GM18867 (cell line): ENCODE measurements around the gene GABARAP.
"Not testable (repeated sequence)": the region's sequence is repeated elsewhere in the genome, so short reads cannot be mapped to it uniquely, and the experiment has no call there.

Source experiments
- ATAC-seq: cut with Tn5 transposase; IDR thresholded peaks from one replicate; pipeline ENCODE4 v1.9.1; 2021; ENCODE audit warnings: mild to moderate bottlenecking, moderate library complexity; ENCODE audit not compliant: unreplicated experiment

The GABARAP gene

DNA sequence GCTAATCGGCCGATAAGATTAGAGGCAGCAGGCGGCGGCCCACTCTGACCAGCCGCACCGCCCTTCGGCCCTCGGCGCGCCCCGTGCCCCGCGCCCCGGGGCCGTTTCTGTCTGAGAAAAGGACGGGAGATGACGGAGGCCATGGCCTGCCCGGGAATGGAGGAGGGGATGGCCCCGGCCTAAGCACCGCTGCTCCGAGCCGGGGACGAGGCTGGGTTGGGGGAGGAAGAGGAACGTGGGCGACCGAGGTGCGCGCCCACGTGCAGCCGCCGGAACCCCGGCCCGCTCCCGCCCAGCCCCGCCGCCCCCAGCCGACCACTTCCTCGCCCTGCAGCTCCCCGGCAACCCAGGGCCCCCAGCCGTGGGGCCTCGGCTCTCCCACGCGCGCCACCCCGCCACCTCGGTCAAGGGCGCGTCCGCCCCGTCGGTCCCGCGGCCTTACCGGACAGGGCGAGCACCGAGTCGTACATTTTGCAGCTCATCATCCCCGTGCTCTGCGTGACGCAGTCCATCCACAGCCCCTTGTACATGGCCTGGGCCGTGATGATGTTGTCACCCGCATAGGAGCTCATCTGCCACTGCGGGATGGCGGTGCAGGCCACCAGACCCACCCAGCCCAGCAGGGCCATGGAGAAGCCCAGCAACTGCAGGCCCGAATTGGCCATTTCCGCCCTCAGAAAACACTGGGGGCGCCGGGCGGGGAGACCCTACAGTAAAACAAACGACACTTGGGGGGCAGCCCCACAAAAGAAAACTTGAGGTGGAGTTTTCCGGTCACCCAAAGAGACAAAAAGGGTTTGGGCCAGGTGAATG is 19.3 kb upstream of the GABARAP start:
- no peak for ATAC-seq

DNA sequence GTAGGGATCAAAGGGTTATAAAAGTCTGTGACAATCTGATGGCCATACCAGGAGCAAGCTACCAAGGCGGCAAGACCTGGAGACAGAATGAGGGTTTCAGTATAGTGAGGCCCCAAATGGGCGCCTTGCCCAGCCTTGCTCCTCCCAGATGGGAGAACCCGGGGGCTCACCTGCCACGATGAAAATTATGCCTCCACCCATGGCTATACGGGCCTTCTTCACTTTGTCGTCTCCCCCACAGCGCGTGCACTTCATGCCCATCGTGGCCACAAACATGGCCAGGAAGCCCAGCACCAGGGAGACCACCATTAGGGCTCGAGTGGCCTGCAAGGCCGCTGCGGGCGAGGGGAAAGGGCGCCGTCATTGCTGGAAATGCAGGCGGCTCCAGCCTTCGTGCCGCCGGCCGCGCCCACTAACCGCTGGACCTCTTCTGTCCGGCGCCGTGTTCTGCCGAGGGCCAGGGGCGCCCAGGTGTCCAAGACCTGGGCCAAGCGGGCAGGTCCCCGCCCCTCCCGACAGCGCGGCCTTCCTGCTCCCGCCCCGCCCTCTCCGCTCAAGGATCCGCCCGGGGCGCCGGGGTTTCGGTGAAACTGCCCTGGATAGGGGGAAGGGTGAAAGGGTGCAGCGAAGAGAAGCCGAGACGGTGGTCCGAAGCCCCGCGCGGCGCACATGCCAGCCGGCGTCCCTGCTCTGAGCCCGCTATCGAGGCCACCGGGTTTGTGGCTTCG is 18.6 kb upstream of the GABARAP start:
- ATAC-seq = no peak

DNA sequence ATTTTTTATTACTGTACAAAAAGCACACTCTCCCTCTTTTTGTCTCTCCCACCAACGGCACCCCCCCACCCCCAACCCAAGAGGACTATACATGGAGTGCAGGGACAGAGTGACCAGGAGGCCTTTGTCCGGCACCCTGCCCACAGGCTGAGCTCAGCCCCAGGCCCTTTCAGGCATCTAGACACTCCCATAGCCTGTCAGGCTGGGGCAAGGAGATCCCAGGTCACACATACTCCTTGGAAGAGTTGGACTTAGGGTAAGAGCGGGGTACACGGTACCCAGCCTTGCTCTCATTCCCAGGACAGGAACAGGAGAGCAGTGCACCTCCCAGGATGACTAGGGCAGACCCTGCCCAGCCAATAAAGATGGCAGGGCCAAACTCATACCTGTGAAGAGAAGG is 17.9 kb upstream of the GABARAP start:
- ATAC-seq = no peak

DNA sequence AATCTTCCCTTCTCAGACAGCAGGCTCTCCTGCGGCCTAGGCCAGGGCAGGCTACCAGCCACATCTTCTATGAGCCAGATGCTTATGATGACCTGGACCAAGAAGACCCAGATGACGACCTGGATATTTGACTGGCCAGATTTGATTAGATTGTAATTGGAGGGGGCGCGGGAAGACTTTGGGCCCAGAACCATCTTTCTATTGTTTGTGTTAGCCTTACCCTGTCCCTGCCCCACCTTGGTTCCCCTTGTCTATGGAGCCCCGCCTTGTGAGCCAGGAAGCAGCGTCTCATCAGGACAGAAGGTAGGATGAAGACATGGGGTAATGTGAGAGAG is 17.3 kb upstream of the GABARAP start:
- no peak for ATAC-seq

DNA sequence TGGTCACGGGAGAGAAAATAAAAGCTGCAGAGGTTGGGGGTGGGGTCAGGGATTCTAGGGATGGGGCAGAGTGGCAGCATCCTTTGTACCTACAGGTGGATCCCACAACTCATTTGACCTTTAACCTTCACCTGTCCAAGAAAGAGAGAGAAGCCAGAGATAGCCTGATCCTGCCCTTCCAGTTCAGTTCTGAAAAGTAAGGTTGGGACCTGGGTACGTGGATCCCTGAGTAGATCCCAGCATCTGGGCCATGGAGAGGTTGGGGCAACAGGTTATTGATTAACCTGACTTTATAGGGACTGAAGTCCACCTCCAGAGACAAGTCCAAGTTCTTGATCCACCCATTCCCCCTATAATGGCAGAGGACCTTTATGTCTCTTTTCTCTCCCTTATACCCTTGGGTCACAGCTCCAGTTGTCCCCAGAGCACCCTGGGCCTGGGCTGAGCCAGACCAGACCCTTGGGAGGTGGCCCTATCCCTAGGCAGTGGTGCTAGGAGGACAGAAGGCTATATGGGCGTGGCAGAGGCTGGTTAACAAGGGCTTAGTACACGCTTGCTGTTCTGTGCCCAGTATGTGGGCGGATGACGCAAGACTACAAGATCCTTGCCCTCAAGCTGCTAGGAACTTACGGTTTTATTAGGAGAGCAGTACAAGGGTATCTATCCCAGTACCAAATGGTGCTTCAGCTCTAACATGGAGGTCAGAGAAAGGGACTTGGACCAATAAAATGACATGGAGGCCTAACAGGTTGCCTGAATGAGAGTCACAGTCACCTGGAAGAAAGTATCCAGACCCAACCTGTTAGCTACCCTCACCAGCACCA is 16.7 kb upstream of the GABARAP start:
- no peak for ATAC-seq

DNA sequence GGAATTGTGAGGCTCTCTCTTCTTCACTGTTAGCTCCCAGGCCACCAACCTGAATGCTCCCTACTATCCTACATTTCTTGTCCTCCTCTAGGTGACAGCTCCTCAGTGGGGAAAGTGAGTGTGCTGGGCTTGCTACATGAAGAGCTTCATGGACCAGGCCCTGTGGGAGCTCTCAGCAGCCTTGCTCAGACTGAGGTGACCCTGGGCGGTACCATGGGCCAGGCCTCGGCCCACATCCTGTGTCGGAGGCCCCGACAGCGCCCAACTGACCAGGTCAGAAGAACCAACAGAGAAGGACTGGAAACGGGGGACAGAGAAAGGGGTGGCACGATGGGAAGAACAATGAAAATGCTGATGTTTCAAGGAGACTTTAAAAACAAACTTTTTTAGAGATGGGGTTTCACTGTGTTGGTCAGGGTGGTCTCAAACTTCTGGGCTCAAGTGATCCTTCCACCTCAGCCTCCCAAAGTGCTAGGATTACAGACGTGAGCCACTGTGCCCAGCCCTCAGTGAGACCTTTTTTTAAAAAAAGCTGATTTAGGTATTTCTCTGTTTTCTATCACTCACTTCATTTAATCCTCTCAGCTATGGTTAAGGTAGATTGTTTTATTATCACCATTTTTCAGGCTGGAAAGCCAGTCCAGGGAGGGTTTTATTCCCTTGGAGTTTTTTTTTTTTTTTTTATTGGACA is 14.7 kb upstream of the GABARAP start:
- no peak for ATAC-seq

DNA sequence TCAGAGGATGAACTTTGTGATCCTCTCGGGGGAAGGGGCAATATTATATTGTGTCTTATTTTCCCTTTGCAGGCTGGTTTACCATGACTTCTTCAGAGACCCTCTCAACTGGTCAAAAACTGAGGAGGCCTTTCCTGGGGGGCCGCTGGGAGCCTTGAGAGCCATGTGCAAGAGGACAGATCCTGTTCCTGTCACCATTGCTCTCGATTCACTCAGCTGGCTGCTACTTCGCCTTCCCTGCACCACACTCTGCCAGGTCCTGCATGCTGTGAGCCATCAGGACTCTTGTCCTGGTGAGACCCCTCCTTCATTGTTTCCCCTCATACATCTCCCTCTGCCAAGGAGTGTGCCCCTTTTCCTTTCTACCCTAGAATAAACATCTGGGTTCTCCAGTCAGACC is 12.3 kb upstream of the GABARAP start:
- ATAC-seq = no peak

DNA sequence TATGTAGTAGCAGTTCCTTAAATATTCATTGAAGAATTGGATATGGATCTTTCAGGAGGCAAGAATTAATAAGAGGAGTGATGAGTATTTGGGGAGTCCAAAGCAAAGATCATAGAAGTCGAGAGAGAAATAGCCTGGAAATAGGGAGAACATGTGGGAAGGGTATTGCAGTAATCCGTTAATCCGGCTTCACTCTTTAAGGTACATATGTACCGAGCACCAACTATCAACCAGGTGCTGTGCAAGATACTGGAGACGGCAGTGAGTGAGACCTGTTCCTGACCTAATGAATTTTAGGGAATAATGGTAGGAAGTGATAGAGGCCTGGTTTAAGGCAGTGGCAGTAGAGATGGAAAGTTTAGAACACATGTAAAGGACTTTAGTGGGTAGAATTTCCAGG is 10.8 kb upstream of the GABARAP start:
- no peak for ATAC-seq

DNA sequence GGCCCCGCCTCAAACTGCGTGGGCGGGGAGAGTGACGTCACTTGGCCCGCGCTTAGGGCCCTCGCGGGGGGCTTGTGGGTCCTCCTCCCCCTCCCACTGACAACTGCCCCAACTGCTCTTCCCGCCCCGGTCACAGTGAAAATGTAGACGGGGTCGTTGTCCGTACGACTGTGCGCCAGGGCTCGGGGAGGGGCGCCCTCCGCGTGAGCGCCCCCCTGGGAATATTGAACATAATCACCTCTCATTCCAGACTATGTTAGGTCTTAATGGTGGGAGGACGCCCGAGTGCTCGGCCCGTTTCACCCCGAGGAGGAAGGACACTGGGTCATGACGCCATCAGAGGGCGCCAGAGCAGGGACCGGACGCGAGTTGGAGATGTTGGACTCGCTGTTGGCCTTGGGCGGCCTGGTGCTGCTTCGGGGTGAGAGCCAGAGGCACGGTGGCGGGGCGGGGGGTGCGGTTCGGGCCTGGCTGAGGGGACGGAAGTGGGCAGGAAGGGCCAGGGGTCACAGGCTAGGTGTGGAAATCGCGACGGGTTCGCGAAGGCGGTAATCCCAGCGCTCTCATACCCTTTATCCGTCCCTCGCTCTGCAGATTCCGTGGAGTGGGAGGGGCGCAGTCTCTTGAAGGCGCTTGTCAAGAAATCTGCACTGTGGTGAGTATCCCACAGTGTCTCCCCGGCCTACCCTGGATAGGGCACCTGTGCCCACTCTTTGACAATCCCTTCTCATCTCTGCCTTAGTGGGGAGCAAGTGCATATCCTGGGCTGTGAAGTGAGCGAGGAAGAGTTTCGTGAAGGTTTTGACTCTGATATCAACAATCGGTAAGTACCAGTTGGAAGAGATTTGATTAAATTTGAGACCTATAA is 10.2 kb upstream of the GABARAP start, which contains the start of gene ELP5:
Gene ELP5 (plus strand): TSS at position 40 of the 868 bp plus-strand sequence. CDS start 336 bp downstream, at position 376.
- peak; percentile 47 for ATAC-seq

DNA sequence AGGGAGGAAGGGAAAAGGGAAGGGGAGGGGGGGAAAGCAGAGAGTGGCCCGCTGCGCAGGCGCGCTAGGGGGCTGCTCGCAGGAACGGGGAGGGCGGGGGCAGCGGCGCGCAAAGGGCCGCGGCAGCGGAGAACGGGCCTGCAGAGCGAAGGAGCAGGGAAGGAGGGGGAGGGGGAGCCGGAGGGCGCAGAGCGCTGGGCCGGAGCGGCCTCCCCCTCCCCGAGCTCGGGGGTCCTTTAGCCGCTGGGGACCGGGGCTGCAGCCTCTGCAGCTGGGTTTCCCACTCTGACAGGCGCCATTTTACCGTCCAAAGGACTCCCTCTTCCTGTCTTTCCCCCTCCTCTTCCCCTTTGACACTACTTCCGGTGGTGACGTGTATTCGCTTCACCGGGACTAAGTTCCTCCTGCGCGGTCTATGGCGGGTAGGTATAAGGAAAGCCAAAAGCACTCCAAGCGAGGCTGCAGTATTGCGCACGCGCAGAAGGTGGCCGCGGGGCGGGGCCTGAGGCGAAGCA is 9.5 kb upstream of the GABARAP start, which contains the start of gene CTDNEP1:
Gene CTDNEP1 (minus strand): TSS at position 74 of the 515 bp plus-strand sequence. CDS start 438 bp downstream, outside the sequence.
- peak; percentile 80 for ATAC-seq

DNA sequence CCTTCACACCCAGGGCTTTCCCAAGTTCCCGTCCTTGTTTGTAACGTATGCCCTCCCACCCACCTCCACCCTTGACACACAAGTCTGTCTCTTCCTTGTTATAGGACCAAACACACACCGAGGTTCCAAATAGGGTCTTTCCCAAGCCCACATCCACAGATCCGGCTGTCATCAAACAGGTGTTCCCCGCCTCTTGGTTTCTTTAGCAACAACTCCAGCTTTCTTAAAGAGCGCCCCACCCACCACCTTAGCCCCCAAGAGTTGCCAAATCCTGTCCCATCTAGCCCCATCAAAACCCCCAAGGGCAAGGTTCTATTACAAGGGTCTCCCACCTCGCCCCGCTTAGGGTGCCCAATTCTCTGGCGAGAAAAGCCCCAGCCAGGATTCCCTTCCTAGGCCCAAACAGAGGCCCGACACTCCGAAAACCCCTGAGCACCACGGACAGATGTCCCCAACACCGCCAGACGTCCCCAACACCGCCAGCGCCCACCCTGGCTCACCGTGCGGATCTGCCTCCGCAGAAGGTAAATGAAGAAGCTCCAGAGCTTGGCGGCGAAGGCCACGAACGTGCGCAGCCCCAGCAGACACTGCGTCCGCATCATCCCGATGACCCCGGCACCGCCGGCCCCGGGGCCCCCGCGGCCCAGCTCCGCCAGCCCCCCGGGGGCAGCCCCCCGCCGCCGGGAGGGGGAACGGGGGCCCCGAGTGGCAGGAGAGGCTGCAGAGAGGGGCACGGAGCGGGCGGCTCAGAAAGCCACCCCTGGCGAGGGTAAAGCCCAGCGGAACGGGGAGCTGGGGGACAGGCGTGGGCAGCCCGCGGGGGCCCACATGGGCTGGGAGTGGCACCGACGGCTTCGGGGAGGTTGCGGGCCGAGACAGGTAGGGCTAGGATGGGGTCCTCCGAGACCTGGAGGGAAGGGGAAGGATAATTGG is 8.7 kb upstream of the GABARAP start:
- no peak for ATAC-seq

DNA sequence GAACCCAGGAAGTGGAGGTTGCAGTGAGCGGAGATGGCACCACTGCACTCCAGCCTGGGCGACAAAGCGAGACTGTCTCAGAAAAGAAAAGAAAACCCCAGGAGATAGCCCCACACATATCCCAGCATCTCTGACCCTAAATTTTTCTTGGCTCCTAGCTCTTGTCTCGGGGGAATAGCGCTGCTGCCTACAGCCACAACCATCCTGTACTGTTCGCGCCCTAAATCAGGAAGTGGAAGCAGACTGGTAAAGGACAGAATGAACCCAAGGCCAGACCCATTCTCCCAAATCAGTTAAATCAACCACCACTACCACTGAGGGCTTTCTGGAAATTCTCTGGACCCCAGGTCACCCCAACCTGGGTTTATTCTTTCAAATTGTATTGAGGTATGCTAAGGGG is 7.6 kb upstream of the GABARAP start:
- ATAC-seq = no peak

DNA sequence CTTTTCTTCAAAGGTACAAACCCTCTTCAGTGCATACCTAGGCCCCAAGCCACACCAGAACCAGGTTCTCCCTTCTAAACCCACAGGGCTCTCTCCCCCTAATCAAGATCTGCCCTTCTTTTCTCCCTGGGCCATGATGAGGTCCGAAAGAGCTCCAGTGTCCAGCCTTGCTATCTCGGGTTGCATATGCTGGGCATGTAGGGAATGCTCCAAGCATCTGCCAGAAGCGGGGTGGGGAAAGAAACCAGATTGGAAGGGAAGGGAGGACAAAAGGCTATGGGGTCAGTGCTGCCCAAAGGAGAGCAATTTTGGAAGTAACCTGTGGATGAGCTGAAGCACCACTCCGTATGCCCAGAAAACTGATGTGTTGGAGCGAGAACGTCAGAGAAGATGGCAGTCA is 7.0 kb upstream of the GABARAP start:
- no peak for ATAC-seq

DNA sequence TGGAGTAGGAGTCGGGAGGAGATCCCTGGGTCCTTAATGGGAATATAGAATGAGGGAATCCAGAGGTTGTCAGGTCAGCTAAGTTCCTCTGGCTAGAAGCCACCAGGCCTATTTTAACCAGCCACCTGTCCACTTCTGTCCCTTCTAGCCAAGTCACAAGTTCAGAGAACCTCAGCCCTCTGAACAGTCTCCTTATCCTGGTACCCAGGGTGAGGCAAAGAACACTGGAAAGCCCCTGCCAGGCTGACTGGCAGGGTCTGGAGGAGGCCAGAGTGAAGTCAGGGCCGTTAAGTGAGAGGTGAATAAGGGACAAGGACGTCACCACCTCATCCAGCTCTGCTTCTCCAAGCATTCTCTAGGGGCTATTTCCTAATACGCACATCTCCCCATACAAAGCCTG is 6.5 kb upstream of the GABARAP start:
- ATAC-seq = no peak

DNA sequence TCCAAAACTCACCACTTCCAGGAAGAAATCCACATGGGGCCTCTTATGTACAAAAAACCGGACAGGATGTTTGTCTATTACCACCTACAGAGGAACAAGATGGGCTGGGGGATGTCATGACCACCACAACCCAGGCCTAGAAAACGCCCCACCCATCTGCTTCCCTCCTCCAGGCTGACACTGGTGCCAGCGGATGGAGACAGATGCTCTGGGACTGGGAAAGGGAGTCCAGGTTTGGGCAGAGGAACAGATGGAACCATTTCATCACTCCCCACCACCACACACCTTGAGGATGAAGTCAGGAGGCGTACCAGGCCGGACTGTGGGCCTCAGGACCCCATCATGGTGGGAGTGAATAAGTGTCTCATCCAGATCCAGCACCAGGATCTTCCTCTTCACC is 4.5 kb upstream of the GABARAP start:
- no peak for ATAC-seq

DNA sequence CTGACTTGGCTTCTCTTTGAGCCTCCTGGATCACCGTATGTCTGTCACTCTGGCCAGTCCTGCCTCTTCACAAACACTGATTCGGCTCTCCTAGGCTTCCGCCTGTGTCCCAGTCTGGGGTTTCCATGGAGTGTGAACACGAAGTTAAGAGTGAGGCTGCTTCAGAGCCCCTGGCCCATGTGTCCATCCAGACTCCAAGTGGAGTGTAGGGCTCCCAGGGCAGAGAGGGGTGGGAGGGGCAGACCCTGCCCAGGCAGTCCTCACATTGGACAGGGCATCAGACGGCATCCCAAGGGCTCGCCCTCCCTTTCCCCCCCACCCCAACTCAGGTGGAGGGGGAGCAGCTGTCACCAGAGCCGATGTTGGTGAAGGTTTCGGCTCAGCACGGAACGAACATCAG is 1.6 kb upstream of the GABARAP start:
- ATAC-seq = not testable (repeated sequence)

DNA sequence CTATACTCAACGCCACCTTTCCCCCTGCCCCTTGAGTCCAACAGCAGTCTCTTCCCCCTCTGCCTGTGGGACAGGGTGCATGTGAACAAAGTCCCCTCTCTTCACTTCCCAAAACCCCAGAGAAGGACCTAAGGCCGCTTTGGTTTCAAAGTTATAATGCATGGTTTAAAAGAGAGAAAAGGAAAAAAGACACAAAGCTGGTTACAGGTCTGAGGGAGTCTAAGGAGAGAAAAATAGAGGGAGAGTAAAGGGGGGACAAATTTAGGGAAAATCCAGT is 1.1 kb upstream of the GABARAP start:
- ATAC-seq = no peak

DNA sequence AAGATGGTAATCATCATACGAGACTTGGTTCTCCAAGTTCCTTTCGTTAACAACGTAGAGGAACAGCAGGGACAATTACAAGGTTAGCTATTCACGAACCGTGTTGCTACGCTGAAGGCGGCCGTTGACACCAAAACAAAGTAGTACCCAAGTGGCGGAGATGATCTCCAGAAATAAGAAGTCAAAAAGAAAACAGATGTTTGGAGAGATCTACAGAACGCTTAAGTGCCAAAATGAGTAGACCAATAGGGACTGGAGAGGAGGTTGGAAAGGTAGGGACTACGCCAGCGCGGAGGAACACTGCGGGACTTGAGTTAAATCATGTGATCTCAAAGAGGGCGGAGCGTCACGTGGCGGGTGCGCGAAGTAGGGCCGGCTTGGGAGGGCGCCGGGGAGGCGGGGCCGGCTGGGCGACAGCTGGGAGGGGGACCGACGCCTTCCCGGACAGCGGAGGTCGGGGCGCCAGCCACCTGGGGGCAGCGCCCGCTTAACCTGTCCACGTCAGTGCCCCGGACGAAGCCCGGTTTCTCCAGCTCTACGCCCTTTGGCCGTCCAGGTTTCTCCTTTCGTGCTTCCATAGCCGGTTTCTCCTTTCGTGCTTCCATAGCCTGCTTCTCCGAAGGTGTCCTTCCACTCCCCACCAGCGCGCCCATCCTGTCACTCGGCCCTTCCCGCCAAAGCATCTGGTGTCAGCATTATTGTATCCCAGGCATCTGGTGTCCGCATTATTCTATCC is 636 bp upstream of the GABARAP start:
- peak; percentile 40 for ATAC-seq
